H9 (cell line): Measurements from ENCODE around the gene PIBF1. TPM values are rescaled to one million over a fixed set of nuclear protein-coding genes. Genes with fewer than 3 reads are reported as not detected.

Experiments
- DNase-seq: peaks from one replicate; pipeline ENCODE4 v3.0.0-alpha.2; 2017
- H2AFZ ChIP-seq: one replicate; pipeline ENCODE4 v1.6.1; 2013; ENCODE audit warnings: mild to moderate bottlenecking, low read length, control low read depth, moderate library complexity
- H2AK5ac ChIP-seq: 2 replicates; pipeline ENCODE4 v1.6.1; 2013; ENCODE audit warnings: low read length, control low read depth, mixed read lengths; ENCODE audit not compliant: insufficient read length
- H2BK120ac ChIP-seq: one replicate; pipeline ENCODE4 v1.6.1; 2013; ENCODE audit warnings: low read depth, mild to moderate bottlenecking, low read length, control low read depth, inconsistent platforms; ENCODE audit not compliant: poor library complexity, severe bottlenecking
- H2BK12ac ChIP-seq: 2 replicates; pipeline ENCODE4 v1.6.1; 2013; ENCODE audit warnings: low read length, control low read depth, mixed read lengths, low read depth; ENCODE audit not compliant: insufficient read length
- H2BK15ac ChIP-seq: 2 replicates; pipeline ENCODE4 v1.6.1; 2013; ENCODE audit warnings: low read depth, low read length, control low read depth
- H2BK20ac ChIP-seq: one replicate; pipeline ENCODE4 v1.6.1; 2013; ENCODE audit warnings: low read depth, mild to moderate bottlenecking, low read length, control low read depth, inconsistent platforms; ENCODE audit not compliant: poor library complexity, severe bottlenecking
- H2BK5ac ChIP-seq: 2 replicates; pipeline ENCODE4 v1.6.1; 2013; ENCODE audit warnings: low read length, control low read depth, mixed read lengths; ENCODE audit not compliant: insufficient read length
- H3K14ac ChIP-seq: 2 replicates; pipeline ENCODE4 v1.6.1; 2013; ENCODE audit warnings: low read length, control low read depth; ENCODE audit not compliant: insufficient read depth
- H3K18ac ChIP-seq: 2 replicates; pipeline ENCODE4 v1.6.1; 2013; ENCODE audit warnings: low read depth, mild to moderate bottlenecking, mixed read lengths, low read length, control low read depth; ENCODE audit not compliant: insufficient read length
- H3K23ac ChIP-seq: 2 replicates; pipeline ENCODE4 v1.6.1; 2013; ENCODE audit warnings: low read length, control low read depth, mixed read lengths, low read depth; ENCODE audit not compliant: insufficient read length
- H3K23me2 ChIP-seq: 2 replicates; pipeline ENCODE4 v1.6.1; 2013; ENCODE audit warnings: low read depth, mild to moderate bottlenecking, mixed read lengths, low read length, control low read depth; ENCODE audit not compliant: insufficient read length, poor library complexity, severe bottlenecking
- H3K27ac ChIP-seq: 2 replicates; pipeline ENCODE4 v1.5.1; 2013; ENCODE audit warnings: low read length, control low read depth, mixed read lengths, low read depth; ENCODE audit not compliant: insufficient read length
- H3K27me3 ChIP-seq: 2 replicates; pipeline ENCODE4 v1.6.1; 2013; ENCODE audit warnings: low read length, control low read depth, inconsistent platforms; ENCODE audit not compliant: insufficient read depth
- H3K4ac ChIP-seq: 2 replicates; pipeline ENCODE4 v1.6.1; 2013; ENCODE audit warnings: low read depth, mild to moderate bottlenecking, control low read depth, inconsistent platforms, low read length, moderate library complexity
- H3K4me1 ChIP-seq: 2 replicates; pipeline ENCODE4 v1.6.1; 2013; ENCODE audit warnings: low read length, control low read depth, inconsistent platforms; ENCODE audit not compliant: insufficient read depth
- H3K4me2 ChIP-seq: 2 replicates; pipeline ENCODE4 v1.6.1; 2013; ENCODE audit warnings: low read length, control low read depth, mixed read lengths; ENCODE audit not compliant: insufficient read length, insufficient read depth
- H3K56ac ChIP-seq: 2 replicates; pipeline ENCODE4 v1.6.1; 2013; ENCODE audit warnings: low read depth, mild to moderate bottlenecking, mixed read lengths, low read length, control low read depth; ENCODE audit not compliant: insufficient read length
- H3K79me1 ChIP-seq: 2 replicates; pipeline ENCODE4 v1.6.1; 2013; ENCODE audit warnings: low read depth, mild to moderate bottlenecking, moderate library complexity, low read length, control low read depth, inconsistent platforms; ENCODE audit not compliant: insufficient read depth, poor library complexity, severe bottlenecking
- H3K79me2 ChIP-seq: 2 replicates; pipeline ENCODE4 v1.6.1; 2013; ENCODE audit warnings: low read length, control low read depth, inconsistent platforms; ENCODE audit not compliant: insufficient read depth
- H3K9ac ChIP-seq: 2 replicates; pipeline ENCODE4 v1.6.1; 2013; ENCODE audit warnings: low read length, control low read depth, mixed read lengths; ENCODE audit not compliant: insufficient read length; ENCODE audit errors: extremely low read depth
- H3K9me3 ChIP-seq: one replicate; pipeline ENCODE4 v1.6.1; 2013; ENCODE audit warnings: low read depth, low read length, inconsistent platforms; ENCODE audit not compliant: control insufficient read depth
- H3T11ph ChIP-seq: one replicate; pipeline ENCODE4 v1.6.1; 2013; ENCODE audit warnings: mild to moderate bottlenecking, low read length, control low read depth, inconsistent platforms
- H4K20me1 ChIP-seq: one replicate; pipeline ENCODE4 v1.6.1; 2013; ENCODE audit not compliant: control insufficient read depth, insufficient read length, insufficient read depth
- H4K5ac ChIP-seq: 2 replicates; pipeline ENCODE4 v1.6.1; 2013; ENCODE audit warnings: low read depth, mild to moderate bottlenecking, mixed read lengths, low read length, control low read depth; ENCODE audit not compliant: insufficient read length
- H4K8ac ChIP-seq: replicated peaks from 2 replicates; pipeline ENCODE4 v1.6.1; 2013; ENCODE audit warnings: low read length, control low read depth, mixed read lengths, low read depth; ENCODE audit not compliant: insufficient read length
- H4K91ac ChIP-seq: 2 replicates; pipeline ENCODE4 v1.6.1; 2013; ENCODE audit warnings: low read depth, mild to moderate bottlenecking, moderate library complexity, mixed read lengths, low read length, control low read depth; ENCODE audit not compliant: insufficient read length
- H3K27ac Mint-ChIP-seq, 3 experiments: 2 replicates in 2 of 3; 3 replicates in 1 of 3; pipeline ENCODE4 v1.8.0; 2020 to 2021; ENCODE audit warnings: mixed read lengths in 3 of 3, mild to moderate bottlenecking in 1 of 3, moderate library complexity in 1 of 3
- H3K27me3 Mint-ChIP-seq: 2 replicates; pipeline ENCODE4 v1.8.0; 2021; ENCODE audit warnings: low read depth, mild to moderate bottlenecking, moderate library complexity, mixed read lengths
- H3K36me3 Mint-ChIP-seq, 3 experiments: 2 replicates in 2 of 3; 3 replicates in 1 of 3; pipeline ENCODE4 v1.8.0; 2020 to 2021; ENCODE audit warnings: low read depth in 3 of 3, mixed read lengths in 3 of 3; ENCODE audit not compliant: insufficient read depth in 1 of 3
- H3K4me1 Mint-ChIP-seq, 2 experiments: 2 replicates each; pipeline ENCODE4 v1.8.0; 2020; ENCODE audit warnings: mixed read lengths in 2 of 2
- H3K4me3 Mint-ChIP-seq, 2 experiments: 2 replicates in 1 of 2; 3 replicates in 1 of 2; pipeline ENCODE4 v1.8.0; 2020 to 2021; ENCODE audit warnings: mild to moderate bottlenecking in 2 of 2, mixed read lengths in 2 of 2, moderate library complexity in 1 of 2
- H3K9me3 Mint-ChIP-seq, 2 experiments: 2 replicates in 1 of 2; 3 replicates in 1 of 2; pipeline ENCODE4 v1.8.0; 2020; ENCODE audit warnings: mild to moderate bottlenecking in 2 of 2, mixed read lengths in 2 of 2, moderate library complexity in 1 of 2
- WGBS: extraction: QIAGEN DNeasy Blood & Tissue Kit; methylation state at CpG from one replicate; pipeline ENCODE4 v1.1.7; 2013; ENCODE audit warnings: missing lambda C conversion rate, low lambda C conversion rate, mixed read lengths; ENCODE audit not compliant: insufficient read length; ENCODE audit errors: extremely low coverage; 5-methylcytosine and 5-hydroxymethylcytosine counted together
- total RNA-seq: library from RNA; stranded (reverse); gene quantifications from 2 replicates; pipeline ENCODE4 v1.2.1, GENCODE V29; 2021
- TF ChIP-seq, protein P1 (sequence below): fragments of 200-600 bp; sonication (generic); conservative IDR thresholded peaks from 3 replicates; pipeline ENCODE4 v1.8.0; 2021; ENCODE audit warnings: antibody characterized with exemption, mild to moderate bottlenecking

PIBF1 gene
- total RNA-seq, 1 experiment from 2014 or later, result 12.7 TPM

GRCh38 chr13:73065036-73065435 is 283.1 kb downstream of the PIBF1 start:
- no peak overlapping the region for H2AK5ac ChIP-seq
- H3K18ac ChIP-seq, result no peak overlapping the region
- H3K27ac ChIP-seq, result no peak overlapping the region
- no peak overlapping the region for H3K9ac ChIP-seq
- H3K36me3 Mint-ChIP-seq, result peaks cover 0 to 10% (median 2%) of the 10 kb centered on the region in 3 experiments; a peak in 3 of 7 replicates
- no peaks in the 10 kb centered on the region for H3K79me1 ChIP-seq
- no peak overlapping the region for H3K4ac ChIP-seq
- DNase-seq, result no peak
- no peak overlapping the region for H3K56ac ChIP-seq
- TF ChIP-seq, protein P1, sequence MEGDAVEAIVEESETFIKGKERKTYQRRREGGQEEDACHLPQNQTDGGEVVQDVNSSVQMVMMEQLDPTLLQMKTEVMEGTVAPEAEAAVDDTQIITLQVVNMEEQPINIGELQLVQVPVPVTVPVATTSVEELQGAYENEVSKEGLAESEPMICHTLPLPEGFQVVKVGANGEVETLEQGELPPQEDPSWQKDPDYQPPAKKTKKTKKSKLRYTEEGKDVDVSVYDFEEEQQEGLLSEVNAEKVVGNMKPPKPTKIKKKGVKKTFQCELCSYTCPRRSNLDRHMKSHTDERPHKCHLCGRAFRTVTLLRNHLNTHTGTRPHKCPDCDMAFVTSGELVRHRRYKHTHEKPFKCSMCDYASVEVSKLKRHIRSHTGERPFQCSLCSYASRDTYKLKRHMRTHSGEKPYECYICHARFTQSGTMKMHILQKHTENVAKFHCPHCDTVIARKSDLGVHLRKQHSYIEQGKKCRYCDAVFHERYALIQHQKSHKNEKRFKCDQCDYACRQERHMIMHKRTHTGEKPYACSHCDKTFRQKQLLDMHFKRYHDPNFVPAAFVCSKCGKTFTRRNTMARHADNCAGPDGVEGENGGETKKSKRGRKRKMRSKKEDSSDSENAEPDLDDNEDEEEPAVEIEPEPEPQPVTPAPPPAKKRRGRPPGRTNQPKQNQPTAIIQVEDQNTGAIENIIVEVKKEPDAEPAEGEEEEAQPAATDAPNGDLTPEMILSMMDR, result no peak
- H3K27me3 ChIP-seq, result peaks cover 14% of the 10 kb centered on the region
- WGBS, result no CpG with 5 or more reads among the region's 2 CpGs
- H2BK120ac ChIP-seq, result no peak overlapping the region
- no peak overlapping the region for H3K4me3 Mint-ChIP-seq
- peaks cover 41% of the 10 kb centered on the region for H3K27me3 Mint-ChIP-seq
- peaks cover 51 to 52% of the 10 kb centered on the region in 2 experiments for H3K4me1 Mint-ChIP-seq
- H4K8ac ChIP-seq, result no peak overlapping the region
- no peak overlapping the region for H2BK12ac ChIP-seq
- no peaks in the 10 kb centered on the region for H3K79me2 ChIP-seq
- H3T11ph ChIP-seq, result no peak overlapping the region
- no peak overlapping the region for H2BK20ac ChIP-seq
- H2BK5ac ChIP-seq, result no peak overlapping the region
- H3K4me1 ChIP-seq, result no peaks in the 10 kb centered on the region
- H4K5ac ChIP-seq, result no peak overlapping the region
- H4K91ac ChIP-seq, result no peak overlapping the region
- H4K20me1 ChIP-seq, result no peaks in the 10 kb centered on the region
- H3K9me3 Mint-ChIP-seq, result no peaks in the 10 kb centered on the region
- H3K4me2 ChIP-seq, result no peak overlapping the region
- no peak overlapping the region for H2AFZ ChIP-seq
- no peak overlapping the region for H2BK15ac ChIP-seq
- H3K14ac ChIP-seq, result no peak overlapping the region
- no peaks in the 10 kb centered on the region for H3K9me3 ChIP-seq
- H3K27ac Mint-ChIP-seq, result no peak overlapping the region
- H3K23ac ChIP-seq, result no peak overlapping the region
- H3K23me2 ChIP-seq, result peaks cover 5% of the 10 kb centered on the region
